Brain microvascular endothelial cell (primary cell): ENCODE data around the gene STAT3.
"Not testable (repeated sequence)": the region's sequence is repeated elsewhere in the genome, so short reads cannot be mapped to it uniquely, and the experiment has no call there.

ENCODE experiments used
- DNase-seq: peaks from one replicate; pipeline ENCODE4 v3.0.0-alpha.2; 2020
- H3K27ac ChIP-seq: fragments of 250-450 bp; sonication (Bioruptor Pico); 2 replicates; pipeline ENCODE4 v1.5.1; 2020; ENCODE audit warnings: mild to moderate bottlenecking, moderate library complexity
- H3K27me3 ChIP-seq: fragments of 250-450 bp; sonication (Bioruptor Pico); replicated peaks from 2 replicates; pipeline ENCODE4 v1.5.1; 2020; ENCODE audit warnings: mild to moderate bottlenecking
- H3K36me3 ChIP-seq: fragments of 250-450 bp; sonication (Bioruptor Pico); replicated peaks from 2 replicates; pipeline ENCODE4 v1.5.1; 2020; ENCODE audit warnings: mild to moderate bottlenecking
- H3K4me3 ChIP-seq: 2 replicates; pipeline ENCODE4 v1.5.1; 2011; ENCODE audit warnings: low read depth, mild to moderate bottlenecking, control low read depth, low read length, moderate library complexity
- CTCF ChIP-seq: IDR thresholded peaks from 2 replicates; pipeline ENCODE4 v1.5.1; 2011; ENCODE audit warnings: low read depth, mild to moderate bottlenecking, moderate library complexity, low read length, control low read depth, inconsistent platforms; ENCODE audit errors: missing control alignments
- in situ Hi-C: cut with HindIII; loops from 2 replicates; pipeline ENCODE4 v1.10.0; 2017; ENCODE audit warnings: low sequenced_read_pairs, low pct_ligation_motif_present

The STAT3 gene

GRCh38 chr17:42399948-42400843, 12.0 kb upstream of the STAT3 start:
- in situ Hi-C loops: no loop called here
- Histone ChIP-seq H3K27ac (no peak overlapping the region), H3K27me3 (no peaks in the 10 kb centered on the region), H3K36me3 (peaks cover 36% of the 10 kb centered on the region), H3K4me3 (no peak overlapping the region)
- no peak for TF ChIP-seq CTCF
- DNase-seq: no peak

DNA sequence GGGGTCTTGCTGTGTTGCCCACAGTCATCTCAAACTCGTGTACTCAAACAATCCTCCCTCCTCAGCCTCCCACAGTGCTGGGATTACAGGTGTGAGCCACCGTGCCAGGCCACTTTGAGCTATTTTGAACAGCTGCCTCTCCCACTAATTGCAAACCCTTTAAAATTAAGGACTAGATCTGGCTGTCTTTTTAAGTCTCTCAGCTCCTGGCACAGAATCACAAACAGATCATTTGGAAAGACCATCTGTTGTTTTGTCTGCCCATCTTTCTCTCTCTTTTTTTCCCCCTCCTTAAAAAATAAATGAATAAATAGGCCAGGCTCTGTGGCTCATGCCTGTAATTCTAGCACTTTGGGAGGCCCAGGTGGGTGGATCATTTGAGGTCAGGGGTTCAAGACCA, 10.9 kb upstream of the STAT3 start:
- in situ Hi-C loops: no loop called here
- no peak for DNase-seq
- peaks cover 25% of the 10 kb centered on the region for H3K36me3 ChIP-seq
- H3K27ac ChIP-seq: no peak overlapping the region
- no peak overlapping the region for H3K4me3 ChIP-seq
- no peaks in the 10 kb centered on the region for H3K27me3 ChIP-seq
- no peak for TF ChIP-seq CTCF

DNA sequence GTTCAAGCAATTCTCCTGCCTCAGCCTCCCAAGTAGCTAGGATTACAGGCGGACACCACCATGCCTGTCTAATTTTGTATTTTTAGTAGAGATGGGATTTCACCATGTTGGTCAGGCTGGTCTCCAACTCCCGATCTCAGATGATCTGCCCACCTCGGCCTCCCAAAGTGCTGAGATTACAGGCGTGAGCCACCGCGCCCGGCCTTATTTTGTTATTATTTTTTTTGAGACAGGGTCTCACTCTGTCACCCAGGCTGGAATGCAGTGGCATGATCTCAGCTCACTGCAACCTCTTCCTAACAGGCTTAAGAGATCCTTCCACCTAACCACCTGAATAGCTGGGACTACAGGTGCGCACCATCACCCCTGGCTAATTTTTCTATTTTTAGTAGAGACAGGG, 7.4 kb upstream of the STAT3 start:
- in situ Hi-C loops, H3K4me3 ChIP-seq, H3K27me3 ChIP-seq, DNase-seq, H3K27ac ChIP-seq, H3K36me3 ChIP-seq: not testable (repeated sequence)

DNA sequence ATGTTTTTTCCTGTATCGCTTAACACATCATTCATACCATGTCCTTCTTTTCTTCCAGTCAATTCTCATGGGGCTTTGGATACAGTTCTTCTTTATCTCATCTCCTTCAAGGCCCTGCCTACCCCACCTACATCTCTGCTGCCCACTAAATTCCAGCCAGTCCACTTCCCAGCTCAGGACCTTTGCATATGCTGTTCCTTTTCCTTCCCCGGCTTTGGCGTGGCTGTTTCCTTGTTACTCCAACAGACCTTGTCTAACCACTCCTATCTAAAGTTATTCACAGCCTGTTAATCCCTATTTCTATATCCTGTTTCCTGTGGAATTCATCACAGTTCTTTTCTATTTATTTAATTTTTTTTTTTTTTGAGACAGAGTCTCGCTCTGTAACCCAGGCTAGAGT, 6.6 kb upstream of the STAT3 start:
- Histone ChIP-seq H3K4me3 (no peak overlapping the region), H3K27me3 (no peaks in the 10 kb centered on the region), H3K36me3 (no peaks in the 10 kb centered on the region), H3K27ac (no peak overlapping the region)
- TF ChIP-seq CTCF: no peak
- no peak for DNase-seq
- in situ Hi-C loops: no loop called here

- no peak for DNase-seq
- H3K4me3 ChIP-seq: no peak overlapping the region
- in situ Hi-C loops: no loop called here
- no peak overlapping the region for H3K27ac ChIP-seq
- no peaks in the 10 kb centered on the region for H3K36me3 ChIP-seq
- TF ChIP-seq CTCF: no peak
- no peaks in the 10 kb centered on the region for H3K27me3 ChIP-seq
Measured at GRCh38 chr17:42392692-42393415, 4.6 kb upstream of the STAT3 start.

- DNase-seq, H3K4me3 ChIP-seq, H3K27ac ChIP-seq, H3K27me3 ChIP-seq, H3K36me3 ChIP-seq, in situ Hi-C loops: not testable (repeated sequence)
Measured at GRCh38 chr17:42391439-42391838, 3.2 kb upstream of the STAT3 start.
